Measurements from ENCODE around the gene BAMBI.
"Not testable (repeated sequence)": the region's sequence is repeated elsewhere in the genome, so short reads cannot be mapped to it uniquely, and the experiment has no call there.

The BAMBI gene

GRCh38 chr10:28676968-28677887 lies at the start of gene BAMBI:
Gene BAMBI (plus strand): TSS chr10:28677521. CDS start chr10:28677898, 377 bp downstream.
- DNase-seq (ENCODE audit: low read depth) = peak; percentile 72

- peak; percentile 40 for DNase-seq (ENCODE audit: low read depth)
Measured at GRCh38 chr10:28628184-28628893, 49.0 kb upstream of the BAMBI start.

GRCh38 chr10:28631896-28632583 lies 45.3 kb upstream of the BAMBI start:
- no peak for DNase-seq (ENCODE audit: low read depth)

- no peak for DNase-seq (ENCODE audit: low read depth)
Measured at GRCh38 chr10:28632584-28632945, 44.8 kb upstream of the BAMBI start.

GRCh38 chr10:28633750-28634149 lies 43.6 kb upstream of the BAMBI start:
- no peak for DNase-seq (ENCODE audit: low read depth)

GRCh38 chr10:28637346-28637745 lies 40.0 kb upstream of the BAMBI start:
- no peak for DNase-seq (ENCODE audit: low read depth)

- no peak for DNase-seq (ENCODE audit: low read depth)
Measured at GRCh38 chr10:28638392-28638791, 38.9 kb upstream of the BAMBI start.

GRCh38 chr10:28640551-28640950 lies 36.8 kb upstream of the BAMBI start:
- no peak for DNase-seq (ENCODE audit: low read depth)

- no peak for DNase-seq (ENCODE audit: low read depth)
Measured at GRCh38 chr10:28644647-28645046, 32.7 kb upstream of the BAMBI start.

GRCh38 chr10:28652106-28652505 lies 25.2 kb upstream of the BAMBI start:
- no peak for DNase-seq (ENCODE audit: low read depth)

- no peak for DNase-seq (ENCODE audit: low read depth)
Measured at GRCh38 chr10:28652703-28653102, 24.6 kb upstream of the BAMBI start.

GRCh38 chr10:28658824-28659223 lies 18.5 kb upstream of the BAMBI start:
- DNase-seq (ENCODE audit: low read depth) = not testable (repeated sequence)

- DNase-seq (ENCODE audit: low read depth) = no peak
Measured at GRCh38 chr10:28661035-28661434, 16.3 kb upstream of the BAMBI start.

- peak; percentile 55 for DNase-seq (ENCODE audit: low read depth)
Measured at GRCh38 chr10:28663576-28664368, 13.5 kb upstream of the BAMBI start.

GRCh38 chr10:28664369-28664740 lies 13.0 kb upstream of the BAMBI start:
- no peak for DNase-seq (ENCODE audit: low read depth)

GRCh38 chr10:28666751-28667467 lies 10.4 kb upstream of the BAMBI start:
- DNase-seq (ENCODE audit: low read depth) = no peak

GRCh38 chr10:28668363-28669226 lies 8.7 kb upstream of the BAMBI start:
- no peak for DNase-seq (ENCODE audit: low read depth)

- no peak for DNase-seq (ENCODE audit: low read depth)
Measured at GRCh38 chr10:28669227-28670173, 7.8 kb upstream of the BAMBI start.

GRCh38 chr10:28674782-28675181 lies 2.5 kb upstream of the BAMBI start:
- DNase-seq (ENCODE audit: low read depth) = no peak

All from stimulated activated CD8-positive, alpha-beta memory T cell treated with anti-CD3 and anti-CD28 coated beads, Interleukin-12 subunit alpha, Interleukin-12 subunit beta, amount 100 ng/mL, for 1 hour (primary cell).